ENCODE measurements around the gene NOS1AP. TPM values are rescaled to one million over a fixed set of nuclear protein-coding genes. Genes with fewer than 3 reads are reported as not detected.

The NOS1AP gene
- total RNA-seq, 1 experiment from 2014 or later: 5.3 TPM

DNA sequence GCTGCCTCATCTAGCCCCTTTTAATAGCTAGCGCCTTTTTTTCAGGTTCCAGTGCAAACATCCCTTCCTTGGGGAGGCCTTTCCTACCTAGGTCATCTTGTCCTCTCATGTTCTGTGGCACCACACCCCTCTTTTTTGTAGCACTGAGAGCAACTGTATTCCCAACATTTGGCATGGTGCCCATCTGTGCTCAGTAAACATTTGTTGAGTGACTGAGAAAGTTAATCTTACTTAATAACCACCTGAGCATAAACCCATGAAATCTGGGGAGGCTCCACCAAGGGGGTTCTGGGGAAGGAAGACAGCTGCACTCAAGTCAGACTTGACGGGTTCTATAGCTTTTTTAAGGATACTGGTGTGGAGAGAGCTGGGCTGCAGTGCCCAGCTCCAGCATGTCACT is 90.0 kb downstream of the NOS1AP start:
- ChIA-PET POLR2A (interaction anchor here (0.6 kb wide), 1 partner anchor 14 kb away, joined by 3 read pairs; no protein-coding TSS in a partner anchor), RAD21 (ENCODE audit: low non-redundant PET in 1 of 2, low total read pairs in 2 of 2, uncharacterized antibody in 2 of 2, unreplicated experiment in 2 of 2) (no interaction called here), CTCF (no interaction called here)
- no peak for ATAC-seq
- Histone ChIP-seq H2AFZ (ENCODE audit: low read depth, low read length, poor library complexity, severe bottlenecking) (no peak overlapping the region), H3K4me3 (replicated peaks in 1 of 2; ENCODE audit: low read depth in 1 of 2, low read length in 2 of 2) (no peak overlapping the region), H3K36me3 (ENCODE audit: control insufficient read depth in 1 of 2, insufficient read depth in 2 of 2, low read length in 2 of 2) (no peaks in the 10 kb centered on the region), H3K9me3 (ENCODE audit: control insufficient read depth in 1 of 2, insufficient read depth in 1 of 2, low read depth in 1 of 2, low read length in 2 of 2) (no peaks in the 10 kb centered on the region), H4K20me1 (ENCODE audit: insufficient read depth) (no peaks in the 10 kb centered on the region), H3K9ac (ENCODE audit: low read length) (no peak overlapping the region), H3K27me3 (ENCODE audit: insufficient read depth, low read length) (no peaks in the 10 kb centered on the region), H3K4me1 (ENCODE audit: control insufficient read depth in 1 of 2, insufficient read depth in 2 of 2, low read length in 2 of 2) (peaks cover 7 to 9% of the 10 kb centered on the region in 2 experiments; a peak in 3 of 4 replicates), H3K4me2 (ENCODE audit: low read length) (no peak overlapping the region), H3K9me2 (ENCODE audit: insufficient read depth) (no peaks in the 10 kb centered on the region), H3K27ac (ENCODE audit: low read depth, low read length) (no peak overlapping the region), H3K79me2 (ENCODE audit: insufficient read depth, low read length) (no peaks in the 10 kb centered on the region)
- TF ChIP-seq SP1 (IDR thresholded peaks at IDR 0.05; ENCODE audit: low read depth) (no peak), POLR2AphosphoS5 (IDR thresholded peaks at IDR 0.05; ENCODE audit: low read depth, low read length) (no peak), ELF1 (IDR thresholded peaks at IDR 0.05; ENCODE audit: borderline replicate concordance, low read depth) (no peak), TCF7L2 (IDR thresholded peaks at IDR 0.05; ENCODE audit: borderline replicate concordance, extremely low read depth, insufficient read depth, insufficient read length) (no peak), EZH2phosphoT487 (IDR thresholded peaks at IDR 0.05; ENCODE audit: borderline replicate concordance) (no peak), RAD21 (IDR thresholded peaks at IDR 0.05; ENCODE audit: low read depth) (no peak), SIN3A (IDR thresholded peaks at IDR 0.05; ENCODE audit: low read depth) (no peak), CEBPB (IDR thresholded peaks at IDR 0.05; ENCODE audit: low read depth) (no peak), YY1 (IDR thresholded peaks at IDR 0.05; ENCODE audit: extremely low read depth, insufficient replicate concordance, low read depth, low read length) (no peak), EGR1 (IDR thresholded peaks at IDR 0.05; ENCODE audit: low read depth) (no peak)
- TF ChIP-seq, protein P1, sequence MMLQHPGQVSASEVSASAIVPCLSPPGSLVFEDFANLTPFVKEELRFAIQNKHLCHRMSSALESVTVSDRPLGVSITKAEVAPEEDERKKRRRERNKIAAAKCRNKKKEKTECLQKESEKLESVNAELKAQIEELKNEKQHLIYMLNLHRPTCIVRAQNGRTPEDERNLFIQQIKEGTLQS (IDR thresholded peaks at IDR 0.05): no peak
- TF ChIP-seq, protein P2, sequence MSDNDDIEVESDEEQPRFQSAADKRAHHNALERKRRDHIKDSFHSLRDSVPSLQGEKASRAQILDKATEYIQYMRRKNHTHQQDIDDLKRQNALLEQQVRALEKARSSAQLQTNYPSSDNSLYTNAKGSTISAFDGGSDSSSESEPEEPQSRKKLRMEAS (IDR thresholded peaks at IDR 0.05): no peak
- TF ChIP-seq, protein P3, sequence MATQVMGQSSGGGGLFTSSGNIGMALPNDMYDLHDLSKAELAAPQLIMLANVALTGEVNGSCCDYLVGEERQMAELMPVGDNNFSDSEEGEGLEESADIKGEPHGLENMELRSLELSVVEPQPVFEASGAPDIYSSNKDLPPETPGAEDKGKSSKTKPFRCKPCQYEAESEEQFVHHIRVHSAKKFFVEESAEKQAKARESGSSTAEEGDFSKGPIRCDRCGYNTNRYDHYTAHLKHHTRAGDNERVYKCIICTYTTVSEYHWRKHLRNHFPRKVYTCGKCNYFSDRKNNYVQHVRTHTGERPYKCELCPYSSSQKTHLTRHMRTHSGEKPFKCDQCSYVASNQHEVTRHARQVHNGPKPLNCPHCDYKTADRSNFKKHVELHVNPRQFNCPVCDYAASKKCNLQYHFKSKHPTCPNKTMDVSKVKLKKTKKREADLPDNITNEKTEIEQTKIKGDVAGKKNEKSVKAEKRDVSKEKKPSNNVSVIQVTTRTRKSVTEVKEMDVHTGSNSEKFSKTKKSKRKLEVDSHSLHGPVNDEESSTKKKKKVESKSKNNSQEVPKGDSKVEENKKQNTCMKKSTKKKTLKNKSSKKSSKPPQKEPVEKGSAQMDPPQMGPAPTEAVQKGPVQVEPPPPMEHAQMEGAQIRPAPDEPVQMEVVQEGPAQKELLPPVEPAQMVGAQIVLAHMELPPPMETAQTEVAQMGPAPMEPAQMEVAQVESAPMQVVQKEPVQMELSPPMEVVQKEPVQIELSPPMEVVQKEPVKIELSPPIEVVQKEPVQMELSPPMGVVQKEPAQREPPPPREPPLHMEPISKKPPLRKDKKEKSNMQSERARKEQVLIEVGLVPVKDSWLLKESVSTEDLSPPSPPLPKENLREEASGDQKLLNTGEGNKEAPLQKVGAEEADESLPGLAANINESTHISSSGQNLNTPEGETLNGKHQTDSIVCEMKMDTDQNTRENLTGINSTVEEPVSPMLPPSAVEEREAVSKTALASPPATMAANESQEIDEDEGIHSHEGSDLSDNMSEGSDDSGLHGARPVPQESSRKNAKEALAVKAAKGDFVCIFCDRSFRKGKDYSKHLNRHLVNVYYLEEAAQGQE (IDR thresholded peaks at IDR 0.05; ENCODE audit: low read depth): no peak
- TF ChIP-seq, protein P4, sequence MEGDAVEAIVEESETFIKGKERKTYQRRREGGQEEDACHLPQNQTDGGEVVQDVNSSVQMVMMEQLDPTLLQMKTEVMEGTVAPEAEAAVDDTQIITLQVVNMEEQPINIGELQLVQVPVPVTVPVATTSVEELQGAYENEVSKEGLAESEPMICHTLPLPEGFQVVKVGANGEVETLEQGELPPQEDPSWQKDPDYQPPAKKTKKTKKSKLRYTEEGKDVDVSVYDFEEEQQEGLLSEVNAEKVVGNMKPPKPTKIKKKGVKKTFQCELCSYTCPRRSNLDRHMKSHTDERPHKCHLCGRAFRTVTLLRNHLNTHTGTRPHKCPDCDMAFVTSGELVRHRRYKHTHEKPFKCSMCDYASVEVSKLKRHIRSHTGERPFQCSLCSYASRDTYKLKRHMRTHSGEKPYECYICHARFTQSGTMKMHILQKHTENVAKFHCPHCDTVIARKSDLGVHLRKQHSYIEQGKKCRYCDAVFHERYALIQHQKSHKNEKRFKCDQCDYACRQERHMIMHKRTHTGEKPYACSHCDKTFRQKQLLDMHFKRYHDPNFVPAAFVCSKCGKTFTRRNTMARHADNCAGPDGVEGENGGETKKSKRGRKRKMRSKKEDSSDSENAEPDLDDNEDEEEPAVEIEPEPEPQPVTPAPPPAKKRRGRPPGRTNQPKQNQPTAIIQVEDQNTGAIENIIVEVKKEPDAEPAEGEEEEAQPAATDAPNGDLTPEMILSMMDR (IDR thresholded peaks at IDR 0.05 in 2 of 3, conservative IDR thresholded peaks at IDR 0.05 in 1 of 3; ENCODE audit: borderline replicate concordance in 1 of 3, insufficient read depth in 1 of 3, low read depth in 2 of 3, low read length in 2 of 3): no peak
- TF ChIP-seq, protein P5, sequence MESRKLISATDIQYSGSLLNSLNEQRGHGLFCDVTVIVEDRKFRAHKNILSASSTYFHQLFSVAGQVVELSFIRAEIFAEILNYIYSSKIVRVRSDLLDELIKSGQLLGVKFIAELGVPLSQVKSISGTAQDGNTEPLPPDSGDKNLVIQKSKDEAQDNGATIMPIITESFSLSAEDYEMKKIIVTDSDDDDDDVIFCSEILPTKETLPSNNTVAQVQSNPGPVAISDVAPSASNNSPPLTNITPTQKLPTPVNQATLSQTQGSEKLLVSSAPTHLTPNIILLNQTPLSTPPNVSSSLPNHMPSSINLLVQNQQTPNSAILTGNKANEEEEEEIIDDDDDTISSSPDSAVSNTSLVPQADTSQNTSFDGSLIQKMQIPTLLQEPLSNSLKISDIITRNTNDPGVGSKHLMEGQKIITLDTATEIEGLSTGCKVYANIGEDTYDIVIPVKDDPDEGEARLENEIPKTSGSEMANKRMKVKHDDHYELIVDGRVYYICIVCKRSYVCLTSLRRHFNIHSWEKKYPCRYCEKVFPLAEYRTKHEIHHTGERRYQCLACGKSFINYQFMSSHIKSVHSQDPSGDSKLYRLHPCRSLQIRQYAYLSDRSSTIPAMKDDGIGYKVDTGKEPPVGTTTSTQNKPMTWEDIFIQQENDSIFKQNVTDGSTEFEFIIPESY (IDR thresholded peaks at IDR 0.05; ENCODE audit: extremely low read depth, insufficient replicate concordance, low read length): no peak
- no TSS peak for BruUV-seq (replicated peaks)
- intact Hi-C loops (cut with micrococcal nuclease): no loop called here
- no peak for DNase-seq (ENCODE audit: low read depth, low spot score)
